Naive B cell (primary cell): Measurements from ENCODE around the gene PARP15. TPM values are rescaled to one million over a fixed set of nuclear protein-coding genes. Genes with fewer than 3 reads are reported as not detected.

Experiments used
- ATAC-seq, 2 donors: fragments of 150-1000 bp; cut with Tn5 transposase; 2 replicates each; pipeline ENCODE4 v1.10.0; 2021; ENCODE audit warnings: low read depth in 2 of 2, mild to moderate bottlenecking in 2 of 2, moderate library complexity in 2 of 2
- DNase-seq: peaks from one replicate; pipeline ENCODE4 v3.0.0; 2022
- H3K27ac Mint-ChIP-seq, 6 donors: one replicate each; pipeline ENCODE4 v1.8.0; 2020 to 2022; ENCODE audit warnings: mild to moderate bottlenecking in 6 of 6, mixed read lengths in 6 of 6, moderate library complexity in 5 of 6, inconsistent platforms in 2 of 6
- H3K27me3 Mint-ChIP-seq, 3 donors: one replicate each; pipeline ENCODE4 v1.8.0; 2021 to 2022; ENCODE audit warnings: mixed read lengths in 3 of 3, mild to moderate bottlenecking in 1 of 3
- H3K36me3 Mint-ChIP-seq, 2 donors: one replicate each; pipeline ENCODE4 v1.8.0; 2020 to 2022; ENCODE audit warnings: mixed read lengths in 2 of 2, inconsistent platforms in 1 of 2, mild to moderate bottlenecking in 1 of 2
- H3K4me1 Mint-ChIP-seq, 3 donors: one replicate each; pipeline ENCODE4 v1.8.0; 2020 to 2022; ENCODE audit warnings: mixed read lengths in 3 of 3, inconsistent platforms in 1 of 3, mild to moderate bottlenecking in 1 of 3, moderate library complexity in 1 of 3
- H3K4me3 Mint-ChIP-seq, 8 donors: one replicate each; pipeline ENCODE4 v1.8.0; 2020 to 2022; ENCODE audit warnings: mild to moderate bottlenecking in 8 of 8, mixed read lengths in 8 of 8, moderate library complexity in 8 of 8, inconsistent platforms in 2 of 8
- H3K9me3 Mint-ChIP-seq, 7 donors: one replicate each; pipeline ENCODE4 v1.8.0; 2020 to 2022; ENCODE audit warnings: mixed read lengths in 7 of 7, mild to moderate bottlenecking in 5 of 7, inconsistent platforms in 2 of 7, moderate library complexity in 1 of 7
- polyA plus RNA-seq, 6 donors: library from polyadenylated mRNA; unstranded; fragments of 300-500 nt; fragmentation: Illumina TruSeq; gene quantifications; one replicate each; pipeline ENCODE4 v1.2.3, GENCODE V29; 2021; ENCODE audit warnings: low read depth in 6 of 6

Gene PARP15
- polyA plus RNA-seq, 6 donors from 2014 or later = 10.9 to 24.4 (median 17.8) TPM

DNA sequence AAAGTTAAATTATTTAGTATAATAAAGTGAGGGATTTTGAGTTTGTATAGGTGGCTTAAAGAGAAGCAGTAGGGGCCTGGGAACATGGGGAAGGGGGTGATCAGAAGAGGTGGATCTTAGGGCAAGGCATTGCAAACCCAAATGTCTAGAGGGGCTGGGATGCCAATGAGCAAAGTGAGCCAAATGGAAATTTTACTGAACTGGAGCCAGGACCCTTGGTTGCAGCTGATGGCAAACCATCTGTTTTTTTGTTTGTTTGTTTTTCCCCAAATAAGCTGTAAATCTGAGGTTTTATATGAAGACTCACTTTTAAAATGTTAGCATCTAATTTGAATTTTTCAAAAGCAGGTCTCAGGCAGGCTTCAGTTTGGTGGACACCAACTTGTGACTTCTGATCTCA, 88.4 kb downstream of the PARP15 start:
- H3K27ac Mint-ChIP-seq = no peak overlapping the region
- peaks cover 0 to 6% of the 10 kb centered on the region in 2 donors for H3K36me3 Mint-ChIP-seq
- H3K9me3 Mint-ChIP-seq = peaks cover 0 to 6% (median 4%) of the 10 kb centered on the region in 7 donors
- no peak for ATAC-seq
- no peak overlapping the region for H3K4me3 Mint-ChIP-seq
- no peak for DNase-seq
- H3K4me1 Mint-ChIP-seq = peaks cover 0 to 4% (median 0%) of the 10 kb centered on the region in 3 donors
- H3K27me3 Mint-ChIP-seq = no peaks in the 10 kb centered on the region

DNA sequence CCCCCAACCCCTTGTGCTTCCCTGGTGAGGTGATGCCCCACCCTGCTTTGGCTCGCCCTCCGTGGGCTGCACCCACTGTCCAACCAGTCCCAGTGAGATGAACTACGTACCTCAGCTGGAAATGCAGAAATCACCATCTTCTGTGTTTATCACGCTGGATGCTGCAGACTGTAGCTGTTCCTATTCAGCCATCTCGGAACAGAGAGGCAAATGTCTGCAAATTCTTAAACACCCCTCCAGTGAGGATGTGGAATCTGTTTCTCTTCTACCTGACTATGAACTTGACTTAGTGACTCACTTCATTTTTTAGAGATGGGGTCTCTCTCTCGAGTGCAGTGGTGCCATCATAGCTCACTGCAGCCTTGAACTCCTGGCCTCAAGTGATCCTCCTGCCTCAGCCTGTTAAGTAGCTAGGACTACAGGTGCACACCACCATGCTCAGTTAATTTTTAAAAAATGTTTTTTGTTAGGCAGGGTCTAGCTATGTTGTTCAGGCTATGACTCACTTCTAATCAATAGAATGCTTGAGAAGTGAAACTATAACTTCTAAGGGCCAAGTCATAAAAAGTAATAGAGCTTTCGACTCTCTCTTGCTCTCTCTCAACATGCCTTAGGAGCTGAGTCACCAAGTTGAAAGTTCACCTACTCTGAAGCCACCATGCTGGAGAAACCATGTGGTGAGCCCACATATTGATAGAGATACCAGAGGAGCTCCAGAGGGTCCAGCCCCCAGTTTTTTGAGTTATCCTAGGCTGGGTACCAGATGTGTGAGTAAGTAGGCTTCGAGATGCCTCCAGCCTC, 91.7 kb downstream of the PARP15 start:
- peaks cover 0 to 14% (median 9%) of the 10 kb centered on the region in 7 donors for H3K9me3 Mint-ChIP-seq
- H3K27ac Mint-ChIP-seq = peak overlapping the region in 3 of 6 donors; percentile 24 to 66 (median 58)
- peaks cover under 1 to 1% (median 1%) of the 10 kb centered on the region in 3 donors for H3K4me1 Mint-ChIP-seq
- no peak overlapping the region for H3K4me3 Mint-ChIP-seq
- DNase-seq (no peak), ATAC-seq (no peak)
- H3K27me3 Mint-ChIP-seq = no peaks in the 10 kb centered on the region
- peaks cover 0 to under 1% of the 10 kb centered on the region in 2 donors for H3K36me3 Mint-ChIP-seq

DNA sequence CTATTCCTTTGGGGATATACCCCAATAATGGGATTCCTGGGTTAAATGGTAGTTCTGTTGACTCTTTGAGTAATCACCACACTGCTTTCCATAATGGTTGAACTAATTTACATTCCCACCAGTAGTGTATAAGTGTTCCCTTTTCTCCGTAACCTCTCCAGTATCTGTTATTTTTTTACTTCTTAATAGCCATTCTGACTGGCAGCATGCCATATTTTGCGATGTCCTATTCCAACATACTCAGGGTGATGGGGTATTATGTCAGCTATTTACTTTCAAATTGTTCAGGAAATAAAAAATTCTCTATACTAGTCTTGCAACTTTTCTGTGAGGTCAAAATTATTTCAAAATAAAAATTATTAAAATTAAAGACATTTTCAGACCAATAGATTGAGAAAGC, 94.1 kb downstream of the PARP15 start:
- Mint-ChIP-seq H3K9me3 (peaks cover 0 to 23% (median 14%) of the 10 kb centered on the region in 7 donors), H3K27ac (peak overlapping the region in 1 of 6 donors; percentile 72), H3K27me3 (no peaks in the 10 kb centered on the region), H3K4me3 (no peak overlapping the region), H3K36me3 (peaks cover 0 to 5% of the 10 kb centered on the region in 2 donors), H3K4me1 (peaks cover 5 to 11% (median 8%) of the 10 kb centered on the region in 3 donors)
- ATAC-seq (no peak), DNase-seq (no peak)

DNA sequence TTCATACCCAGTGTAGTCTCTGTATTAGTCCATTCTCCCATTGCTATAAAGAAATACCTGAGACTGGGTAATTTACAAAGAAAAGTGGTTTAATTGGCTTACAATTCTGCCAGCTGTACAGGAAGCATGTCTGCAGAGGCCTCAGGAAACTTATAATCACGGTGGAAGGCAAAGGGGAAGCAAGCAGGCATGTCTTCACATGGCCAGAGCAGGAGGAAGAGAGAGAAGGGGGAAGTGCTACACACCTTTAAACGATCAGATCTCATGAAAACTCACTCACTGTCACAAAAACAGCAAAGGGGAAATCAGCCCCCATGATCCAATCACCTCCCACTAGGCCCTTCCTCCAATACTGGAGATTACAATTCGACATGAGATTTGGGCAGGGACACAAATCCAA, 96.9 kb downstream of the PARP15 start:
- Mint-ChIP-seq H3K27me3 (no peaks in the 10 kb centered on the region), H3K9me3 (peaks cover 0 to 23% (median 14%) of the 10 kb centered on the region in 7 donors), H3K27ac (peak overlapping the region; percentile 72 to 93 (median 90)), H3K4me3 (peak overlapping the region in 2 of 8 donors; percentile 0 to 83), H3K36me3 (peaks cover 0 to 5% of the 10 kb centered on the region in 2 donors), H3K4me1 (peaks cover 20 to 28% (median 23%) of the 10 kb centered on the region in 3 donors)
- DNase-seq (peak; percentile 37), ATAC-seq (peak; percentile 34 to 49)

DNA sequence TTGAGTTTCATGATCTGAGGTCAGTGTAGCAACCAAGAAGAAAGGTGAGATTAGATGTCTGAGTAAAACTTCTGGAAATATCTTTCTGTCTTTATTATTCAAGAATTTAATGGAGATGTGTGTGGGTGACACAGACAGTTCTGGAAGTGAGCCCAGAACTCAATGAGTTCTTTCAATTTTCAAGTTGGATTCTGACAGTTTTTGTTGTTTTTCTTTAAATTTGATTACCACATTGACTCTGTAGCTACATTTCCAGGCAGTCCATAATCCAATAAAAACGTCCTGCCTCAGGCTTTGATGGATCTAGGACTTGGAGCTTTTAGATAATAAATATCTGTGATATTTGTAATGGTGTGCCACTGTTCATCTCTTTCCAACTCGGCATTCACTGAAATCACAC, 99.3 kb downstream of the PARP15 start:
- Mint-ChIP-seq H3K4me3 (no peak overlapping the region), H3K36me3 (peaks cover 5% of the 10 kb centered on the region in 2 donors), H3K9me3 (peaks cover 0 to 23% (median 14%) of the 10 kb centered on the region in 7 donors), H3K27ac (peak overlapping the region in 1 of 6 donors; percentile 73), H3K27me3 (no peaks in the 10 kb centered on the region), H3K4me1 (peaks cover 33 to 45% (median 44%) of the 10 kb centered on the region in 3 donors)
- ATAC-seq (no peak), DNase-seq (no peak)

DNA sequence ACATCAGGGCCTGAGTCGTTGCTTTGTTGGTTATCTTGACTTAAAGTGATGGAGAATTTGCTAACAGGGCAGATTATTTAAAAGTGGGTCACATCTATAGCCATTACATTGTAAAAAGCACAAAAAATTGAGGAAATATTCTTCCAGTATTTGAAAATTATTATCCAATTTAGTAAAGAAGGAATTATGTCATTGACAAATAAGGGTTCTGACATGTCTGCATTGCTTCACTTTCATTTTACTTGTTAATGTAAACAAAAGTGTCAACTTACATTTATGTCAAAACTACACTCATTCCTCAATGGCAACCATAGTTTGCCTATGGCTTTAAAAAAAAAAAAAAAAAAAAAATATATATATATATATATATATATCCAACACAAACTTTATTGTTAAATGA, 99.8 kb downstream of the PARP15 start:
- Mint-ChIP-seq H3K36me3 (peaks cover 5% of the 10 kb centered on the region in 2 donors), H3K27me3 (no peaks in the 10 kb centered on the region), H3K27ac (peak overlapping the region in 1 of 6 donors; percentile 34), H3K4me1 (peaks cover 36 to 49% (median 48%) of the 10 kb centered on the region in 3 donors), H3K4me3 (no peak overlapping the region), H3K9me3 (peaks cover 0 to 23% (median 14%) of the 10 kb centered on the region in 7 donors)
- no peak for DNase-seq
- ATAC-seq = no peak

DNA sequence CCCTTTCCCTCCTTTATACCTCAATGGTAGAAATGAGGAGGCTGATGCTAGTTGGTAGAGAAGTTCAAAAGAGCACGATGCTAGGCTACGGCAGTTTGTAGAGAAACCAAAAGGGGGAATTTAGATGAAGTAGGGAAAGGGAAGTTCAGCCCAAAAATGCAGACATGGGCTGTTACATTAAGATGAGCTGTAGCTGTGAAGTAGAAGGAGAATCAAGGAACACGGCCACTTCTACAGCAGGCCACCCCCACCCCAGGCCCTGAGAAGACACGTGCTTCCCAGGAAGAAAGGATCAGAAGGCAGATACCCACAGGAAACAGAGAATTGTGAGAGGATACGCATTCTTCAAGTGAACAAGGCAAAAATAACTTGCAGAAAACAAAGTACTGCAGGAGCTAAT, 101.1 kb downstream of the PARP15 start:
- ATAC-seq (peak in 1 of 2 donors; percentile 11), DNase-seq (peak; percentile 35)
- Mint-ChIP-seq H3K9me3 (peaks cover 0 to 15% (median 9%) of the 10 kb centered on the region in 7 donors), H3K36me3 (peaks cover 5 to 10% of the 10 kb centered on the region in 2 donors), H3K27ac (peak overlapping the region in 5 of 6 donors; percentile 90 to 100 (median 98)), H3K4me3 (peak overlapping the region; percentile 23 to 99 (median 92)), H3K4me1 (peaks cover 47 to 61% (median 61%) of the 10 kb centered on the region in 3 donors), H3K27me3 (no peaks in the 10 kb centered on the region)

DNA sequence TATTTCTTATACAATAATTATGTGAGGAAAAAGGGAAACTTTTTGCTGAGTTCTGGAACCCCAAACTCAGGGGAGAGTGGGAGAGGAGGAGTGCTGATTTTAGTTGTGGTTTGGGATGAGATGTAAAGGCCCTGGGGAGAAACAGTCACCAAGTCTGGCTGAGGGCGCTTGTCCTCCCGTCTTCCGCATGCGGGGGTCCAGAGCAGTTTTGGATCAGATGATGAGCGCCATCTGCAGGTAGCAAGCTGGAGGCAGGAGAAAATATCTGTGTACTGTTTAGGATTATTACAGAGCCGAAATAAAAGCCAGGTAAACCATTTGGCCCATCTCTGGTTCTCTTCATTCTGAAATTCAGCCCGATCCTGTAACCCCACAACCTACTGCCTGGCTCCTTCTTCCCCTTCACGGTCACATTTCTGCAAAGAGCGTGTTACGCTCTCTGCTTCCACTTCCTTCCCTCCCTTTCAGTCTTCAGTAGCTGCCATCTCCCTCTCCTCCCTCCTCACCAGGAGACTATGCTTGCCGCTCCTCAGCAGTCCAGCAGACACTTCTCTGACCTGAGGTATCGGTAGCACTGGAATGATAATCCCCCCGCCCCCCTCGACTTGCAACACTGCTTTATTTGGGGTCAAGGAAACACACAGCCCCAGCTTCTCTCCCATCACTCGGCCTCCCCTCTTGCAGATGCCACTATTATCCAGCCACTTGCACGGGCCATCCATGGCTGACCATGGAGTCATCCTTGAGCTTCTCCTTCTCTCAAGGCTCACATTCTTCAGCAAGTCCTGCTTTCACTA, 101.8 kb downstream of the PARP15 start:
- DNase-seq (peak; percentile 68), ATAC-seq (peak; percentile 27 to 31)
- Mint-ChIP-seq H3K9me3 (peaks cover 0 to 9% (median 3%) of the 10 kb centered on the region in 7 donors), H3K4me1 (peaks cover 50 to 66% (median 66%) of the 10 kb centered on the region in 3 donors), H3K27me3 (no peaks in the 10 kb centered on the region), H3K4me3 (peak overlapping the region; percentile 86 to 99 (median 97)), H3K27ac (peak overlapping the region in 5 of 6 donors; percentile 98 to 100 (median 100)), H3K36me3 (peaks cover 5 to 8% of the 10 kb centered on the region in 2 donors)

DNA sequence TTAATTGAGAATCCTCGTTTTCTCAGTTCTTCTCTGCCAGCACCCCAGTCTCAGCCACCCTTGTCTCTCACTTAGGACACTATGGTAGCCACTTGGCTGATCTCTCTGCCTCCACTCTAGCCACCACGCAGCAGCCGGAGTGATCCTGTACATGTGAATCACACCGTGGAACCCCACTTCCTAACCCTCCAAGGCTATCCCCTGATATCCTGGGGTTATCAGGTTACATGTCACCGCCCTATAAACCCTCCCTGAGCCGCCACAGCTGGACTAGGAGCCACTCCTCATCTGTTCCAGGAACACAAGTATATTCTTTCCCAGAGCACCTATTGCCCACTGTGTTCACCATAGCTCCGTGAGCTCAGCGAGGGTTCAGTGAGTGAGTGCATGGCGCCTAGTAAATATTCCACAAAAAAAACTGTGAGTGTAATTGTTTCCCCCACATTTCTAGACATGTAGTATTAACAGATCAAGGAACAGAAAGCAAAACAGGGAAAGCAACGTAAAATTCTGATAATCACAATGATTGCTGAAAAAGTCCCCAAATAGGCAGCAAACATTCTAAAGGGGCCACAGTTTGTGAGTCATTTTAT, 102.5 kb downstream of the PARP15 start:
- peaks cover 10 to 11% of the 10 kb centered on the region in 2 donors for H3K36me3 Mint-ChIP-seq
- peak overlapping the region in 5 of 6 donors; percentile 98 to 100 (median 100) for H3K27ac Mint-ChIP-seq
- peaks cover 52 to 68% (median 66%) of the 10 kb centered on the region in 3 donors for H3K4me1 Mint-ChIP-seq
- H3K4me3 Mint-ChIP-seq = peak overlapping the region; percentile 86 to 99 (median 97)
- H3K27me3 Mint-ChIP-seq = no peaks in the 10 kb centered on the region
- H3K9me3 Mint-ChIP-seq = peaks cover 0 to 2% (median 0%) of the 10 kb centered on the region in 7 donors
- DNase-seq = peak; percentile 11
- ATAC-seq = no peak

DNA sequence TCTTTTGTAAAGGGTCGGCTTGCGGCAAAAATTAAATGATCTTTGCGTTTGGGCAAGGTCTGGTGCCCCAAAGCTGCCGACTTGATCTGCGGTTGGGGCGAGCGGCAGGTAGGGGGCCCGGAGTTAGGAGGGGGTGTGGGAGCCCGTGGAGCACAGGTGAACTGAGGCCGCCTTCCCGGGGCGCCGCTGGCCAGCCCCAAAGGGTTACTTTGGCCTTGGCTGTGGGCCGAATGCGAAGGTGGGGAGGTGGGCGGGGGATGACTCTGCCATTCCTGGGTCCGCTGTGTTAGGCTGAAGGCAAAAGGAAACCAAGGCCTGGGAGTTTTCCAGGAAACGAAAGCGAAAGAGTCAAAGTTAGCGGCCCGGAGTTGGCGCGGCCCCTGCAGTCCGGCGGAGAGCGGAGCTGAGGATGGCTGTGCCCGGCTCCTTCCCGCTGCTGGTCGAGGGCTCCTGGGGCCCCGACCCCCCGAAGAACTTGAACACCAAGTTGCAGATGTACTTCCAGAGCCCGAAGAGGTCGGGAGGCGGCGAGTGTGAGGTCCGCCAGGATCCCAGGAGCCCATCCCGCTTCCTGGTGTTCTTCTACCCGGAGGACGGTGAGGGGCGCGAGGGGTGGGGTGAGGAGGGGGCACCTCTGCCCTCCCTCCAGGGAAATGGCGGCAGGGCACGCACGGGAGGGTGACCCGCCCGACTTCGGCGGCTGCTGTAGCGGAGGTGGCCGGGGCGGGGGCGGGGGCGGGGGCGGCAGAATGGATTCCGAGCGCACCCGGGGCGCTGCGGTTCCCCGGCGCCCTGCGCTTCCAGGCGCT, 103.2 kb downstream of the PARP15 start, which contains the start of gene PARP14:
Gene PARP14 (plus strand): TSS at position 365 of the 809 bp plus-strand sequence. CDS start 45 bp downstream, at position 410.
- Mint-ChIP-seq H3K4me3 (peak within 1 kb of the TSS; percentile 86 to 99 (median 97)), H3K27ac (peak within 1 kb of the TSS in 5 of 6 donors; percentile 98 to 100 (median 100)), H3K4me1 (peaks cover 56 to 75% (median 72%) of the 10 kb centered on the region in 3 donors), H3K9me3 (no peaks in the 10 kb centered on the region), H3K36me3 (peaks cover 14 to 17% of the 10 kb centered on the region in 2 donors), H3K27me3 (no peaks in the 10 kb centered on the region)
- DNase-seq = peak; percentile 73
- ATAC-seq = peak; percentile 55 to 63

DNA sequence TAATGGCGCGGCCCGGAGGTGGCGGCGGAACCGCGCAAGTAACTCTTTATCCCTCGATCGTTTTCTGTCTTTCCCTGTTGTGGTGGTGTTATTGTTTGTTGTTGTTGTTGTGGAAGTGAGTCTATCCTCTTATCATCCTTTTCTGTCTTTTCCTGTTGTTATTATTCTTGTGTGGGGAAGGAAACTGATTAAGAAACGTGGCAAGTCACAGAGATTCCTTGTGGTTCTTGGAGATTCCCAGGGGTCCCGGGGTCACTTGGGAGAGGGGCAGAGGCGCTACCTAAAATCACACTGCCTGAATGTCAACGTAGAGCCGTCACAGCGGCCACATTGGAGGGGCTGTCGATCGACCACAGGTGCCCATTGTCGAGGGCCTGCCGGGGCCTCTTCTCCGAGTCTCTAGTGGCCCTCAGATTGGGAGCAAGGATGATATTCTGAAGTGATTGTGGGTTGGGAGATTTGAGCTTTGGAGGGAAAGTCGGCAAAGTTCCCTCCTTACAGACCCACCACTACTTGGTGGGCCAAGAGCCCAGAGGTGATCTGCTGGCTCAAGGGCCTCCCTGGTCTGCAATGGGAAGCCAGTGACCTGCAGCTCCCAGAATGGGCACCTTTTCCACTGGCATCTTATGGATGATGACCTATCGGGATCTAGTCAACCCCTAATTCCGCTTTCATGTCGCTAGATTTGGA, 104.0 kb downstream of the PARP15 start:
- peak overlapping the region in 5 of 6 donors; percentile 98 to 100 (median 98) for H3K27ac Mint-ChIP-seq
- peak overlapping the region; percentile 86 to 99 (median 97) for H3K4me3 Mint-ChIP-seq
- H3K9me3 Mint-ChIP-seq = no peaks in the 10 kb centered on the region
- no peak for ATAC-seq
- no peaks in the 10 kb centered on the region for H3K27me3 Mint-ChIP-seq
- H3K4me1 Mint-ChIP-seq = peaks cover 56 to 75% (median 73%) of the 10 kb centered on the region in 3 donors
- peaks cover 14 to 17% of the 10 kb centered on the region in 2 donors for H3K36me3 Mint-ChIP-seq
- no peak for DNase-seq
